Karpas-422 (cell line): ENCODE data around the gene ARHGDIA. TPM values are rescaled to one million over a fixed set of nuclear protein-coding genes. Genes with fewer than 3 reads are reported as not detected.
A peak's percentile ranks its signal among the peaks of the same experiment; 100 is the strongest.
"Not testable (repeated sequence)": the region's sequence is repeated elsewhere in the genome, so short reads cannot be mapped to it uniquely, and the experiment has no call there.

ENCODE experiments used
- DNase-seq: peaks from one replicate; pipeline ENCODE4 v3.0.0-alpha.2; 2015
- H2AFZ ChIP-seq: fragments of 200-600 bp; sonication (generic); 2 replicates; pipeline ENCODE4 v1.6.1; 2014; ENCODE audit warnings: antibody characterized with exemption, low read length, mixed read lengths
- H3K27ac ChIP-seq: fragments of 200-600 bp; sonication (generic); 2 replicates; pipeline ENCODE4 v1.5.1; 2014; ENCODE audit warnings: mild to moderate bottlenecking, low read length, moderate library complexity
- H3K27me3 ChIP-seq: fragments of 200-600 bp; sonication (generic); 2 replicates; pipeline ENCODE4 v1.6.1; 2014; ENCODE audit warnings: low read length, mixed read lengths
- H3K36me3 ChIP-seq: fragments of 200-600 bp; sonication (generic); 2 replicates; pipeline ENCODE4 v1.6.1; 2014; ENCODE audit warnings: low read length, mixed read lengths; ENCODE audit not compliant: insufficient read depth
- H3K4me1 ChIP-seq: fragments of 200-600 bp; sonication (generic); 2 replicates; pipeline ENCODE4 v1.6.1; 2014; ENCODE audit warnings: mild to moderate bottlenecking, low read length, mixed read lengths
- H3K4me2 ChIP-seq: fragments of 200-600 bp; sonication (generic); 2 replicates; pipeline ENCODE4 v1.6.1; 2014; ENCODE audit warnings: low read length, low read depth, mild to moderate bottlenecking; ENCODE audit not compliant: poor library complexity, severe bottlenecking
- H3K4me3 ChIP-seq: fragments of 200-600 bp; sonication (generic); 2 replicates; pipeline ENCODE4 v1.5.1; 2014; ENCODE audit warnings: mild to moderate bottlenecking, antibody characterized with exemption, low read length, mixed read lengths
- H3K79me2 ChIP-seq: fragments of 200-600 bp; sonication (generic); 2 replicates; pipeline ENCODE4 v1.6.1; 2014; ENCODE audit warnings: mild to moderate bottlenecking, low read length, mixed read lengths
- H3K9ac ChIP-seq: fragments of 200-600 bp; sonication (generic); 2 replicates; pipeline ENCODE4 v1.6.0; 2014; ENCODE audit warnings: low read length
- H3K9me2 ChIP-seq: fragments of 200-600 bp; sonication (generic), shearing (Covaris generic); replicated peaks from 2 replicates; pipeline ENCODE4 v1.6.0; 2014; ENCODE audit warnings: mild to moderate bottlenecking, low read length, moderate library complexity; ENCODE audit not compliant: insufficient read depth
- H3K9me3 ChIP-seq: fragments of 300-700, 200-600 bp; sonication (generic); 2 replicates; pipeline ENCODE4 v1.6.1; 2014; ENCODE audit warnings: low read length, mixed read lengths
- H4K20me1 ChIP-seq: fragments of 200-600 bp; sonication (generic); 2 replicates; pipeline ENCODE4 v1.6.1; 2014; ENCODE audit warnings: mild to moderate bottlenecking, antibody characterized with exemption, low read length, low read depth; ENCODE audit not compliant: insufficient read depth
- total RNA-seq: library from RNA; depleted of rRNA; stranded (reverse); fragments of >200 nt; shearing (Covaris generic); gene quantifications from 2 replicates; pipeline ENCODE4 v1.2.3, GENCODE V29; 2014; ENCODE audit warnings: low replicate concordance; rRNA removed

ARHGDIA gene
- 68.5 and 119 TPM in 2 replicates for total RNA-seq

DNA sequence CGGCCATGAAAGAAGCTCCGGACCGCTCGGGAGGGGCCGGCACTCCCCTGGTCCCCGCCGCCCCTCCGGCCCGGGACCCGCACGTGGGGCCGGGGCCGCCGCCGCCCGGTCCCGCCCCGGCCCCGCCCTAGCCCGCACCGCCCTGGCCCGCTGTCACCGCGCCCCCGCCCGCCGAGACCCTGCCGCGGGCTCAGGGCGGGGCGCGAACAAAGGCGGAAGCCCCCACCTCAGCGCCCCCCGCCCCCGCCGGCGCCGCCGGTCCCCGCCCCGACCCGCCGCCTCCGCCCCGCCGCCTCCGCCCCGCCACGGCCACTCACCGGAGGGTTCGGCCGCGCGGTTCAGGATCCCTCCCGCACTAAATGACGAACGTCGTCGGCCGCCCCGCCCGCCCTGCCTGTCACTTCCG lies at the start of gene ARHGDIA:
Gene ARHGDIA (minus strand): TSS at position 357 of the 406 bp plus-strand sequence. CDS start 1,407 bp downstream, outside the sequence.
- no peak for DNase-seq
- Histone ChIP-seq H4K20me1 (peaks cover 17% of the 10 kb centered on the region; the same call in 1 of the 2 replicates), H3K9me2 (no peaks in the 10 kb centered on the region), H3K27me3 (no peaks in the 10 kb centered on the region), H3K9me3 (no peaks in the 10 kb centered on the region), H3K9ac (peak within 1 kb of the TSS; percentile 100), H2AFZ (peak within 1 kb of the TSS; percentile 87; the same call in 1 of the 2 replicates), H3K36me3 (peaks cover 5% of the 10 kb centered on the region; the same call in 1 of the 2 replicates), H3K79me2 (peaks cover 26% of the 10 kb centered on the region), H3K27ac (peak within 1 kb of the TSS; percentile 92), H3K4me3 (peak within 1 kb of the TSS; percentile 100), H3K4me2 (peak within 1 kb of the TSS; percentile 99), H3K4me1 (peaks cover 59% of the 10 kb centered on the region)

DNA sequence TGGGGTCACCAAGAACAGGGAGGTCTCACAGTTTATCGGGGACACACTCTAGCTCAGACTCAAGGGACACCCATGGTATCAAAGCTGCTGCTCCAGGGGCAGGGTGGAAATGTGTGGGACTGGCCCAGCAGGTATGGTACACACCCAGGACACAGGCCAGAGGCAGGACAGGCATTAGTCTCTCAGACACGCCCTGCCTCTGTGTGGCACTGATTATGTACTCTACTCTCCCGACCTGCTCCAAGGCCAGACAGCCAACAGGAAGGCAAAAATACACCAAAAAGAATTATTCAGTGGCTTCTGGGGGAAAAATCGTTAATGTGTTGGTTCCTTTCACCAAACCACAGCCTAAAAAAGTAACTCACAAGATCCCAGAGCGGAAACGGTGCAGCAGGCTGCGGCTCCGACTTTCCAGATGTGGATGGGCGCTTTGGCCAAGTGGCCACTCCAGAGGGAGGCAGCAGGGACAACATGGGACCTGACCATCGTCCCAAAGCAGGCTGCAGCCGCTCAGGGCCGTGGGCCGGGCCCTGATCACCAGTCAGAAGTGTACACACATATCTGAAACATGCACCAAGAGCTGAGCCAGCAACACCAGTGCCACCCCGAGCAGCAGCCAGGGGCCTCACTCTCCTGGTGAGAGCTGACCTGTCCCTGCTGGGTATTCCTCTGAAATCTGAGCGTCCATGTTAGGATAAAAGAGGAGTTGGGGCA lies 47.9 kb upstream of the ARHGDIA start:
- no peak overlapping the region for H3K27ac ChIP-seq
- no peak overlapping the region for H3K4me3 ChIP-seq
- peaks cover 12% of the 10 kb centered on the region for H3K4me1 ChIP-seq
- peaks cover 17% of the 10 kb centered on the region; the same call in 1 of the 2 replicates for H4K20me1 ChIP-seq
- peaks cover 4% of the 10 kb centered on the region; the same call in 1 of the 2 replicates for H3K36me3 ChIP-seq
- no peaks in the 10 kb centered on the region for H3K27me3 ChIP-seq
- peaks cover 40% of the 10 kb centered on the region for H3K79me2 ChIP-seq
- H3K9me2 ChIP-seq: no peaks in the 10 kb centered on the region
- no peak for DNase-seq
- H3K4me2 ChIP-seq: no peak overlapping the region
- no peak overlapping the region for H2AFZ ChIP-seq
- no peaks in the 10 kb centered on the region for H3K9me3 ChIP-seq
- no peak overlapping the region for H3K9ac ChIP-seq

DNA sequence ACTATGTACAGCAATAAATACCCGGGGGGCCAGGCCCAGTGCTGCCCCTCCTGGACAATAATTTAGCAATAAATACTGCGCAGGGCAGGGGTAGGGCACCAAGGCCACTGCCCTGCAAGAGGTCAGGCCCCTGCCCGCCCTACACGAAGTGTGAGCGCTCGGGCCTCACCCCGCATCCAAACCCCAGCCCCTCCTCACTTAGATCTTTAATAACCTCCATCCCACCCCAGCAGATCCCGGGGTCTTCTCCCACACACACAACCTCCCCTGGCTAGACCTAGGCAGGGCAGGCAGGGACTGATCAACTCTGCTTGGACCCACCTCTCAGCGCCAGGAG lies 47.2 kb upstream of the ARHGDIA start:
- H2AFZ ChIP-seq, H3K9ac ChIP-seq, H3K4me3 ChIP-seq, H3K36me3 ChIP-seq, H3K9me2 ChIP-seq, DNase-seq, H3K27ac ChIP-seq, H3K27me3 ChIP-seq, H3K9me3 ChIP-seq: not testable (repeated sequence)
- peaks cover 17% of the 10 kb centered on the region; the same call in 1 of the 2 replicates for H4K20me1 ChIP-seq
- peak overlapping the region; percentile 55 for H3K4me2 ChIP-seq
- peaks cover 34% of the 10 kb centered on the region for H3K79me2 ChIP-seq
- peaks cover 12% of the 10 kb centered on the region for H3K4me1 ChIP-seq

DNA sequence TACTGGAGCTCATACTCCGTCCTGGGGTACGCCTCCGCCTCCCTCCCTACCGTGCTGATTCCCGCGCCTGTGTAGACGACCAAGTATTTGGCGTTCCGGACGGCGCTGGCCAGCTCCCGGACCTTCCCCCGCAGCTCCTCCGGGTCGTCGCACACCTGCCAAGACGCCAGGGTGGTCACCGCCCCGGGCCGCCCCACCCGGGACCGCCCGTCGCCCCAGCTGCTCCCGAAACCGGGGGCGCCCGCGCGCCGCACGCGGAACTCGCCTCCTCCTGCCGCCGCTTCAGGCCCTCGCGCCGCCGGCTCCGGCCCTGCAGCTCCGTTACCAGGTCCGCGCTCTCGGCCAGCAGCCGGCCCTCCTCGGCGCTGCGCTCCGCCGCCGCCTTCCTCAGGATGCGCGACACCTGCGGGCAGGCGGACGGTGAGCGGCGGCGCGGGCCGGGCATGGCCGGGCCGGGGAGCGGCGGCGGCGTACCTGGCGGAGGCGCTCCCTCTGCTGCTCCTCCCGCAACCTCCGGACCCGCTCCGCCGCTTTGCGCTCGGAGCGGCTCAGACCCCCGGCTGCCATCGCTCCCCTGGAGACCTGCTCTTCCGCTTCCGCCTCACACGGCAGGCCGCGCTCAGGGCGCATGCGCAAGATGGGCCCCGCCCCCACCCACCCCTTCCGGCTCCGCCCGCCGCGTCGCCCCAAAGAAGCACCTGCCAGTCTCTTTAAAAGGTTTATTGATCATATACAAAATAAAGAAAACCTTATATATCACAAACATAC lies 46.6 kb upstream of the ARHGDIA start, which contains the start of gene SIRT7:
Gene SIRT7 (minus strand): TSS at position 612 of the 768 bp plus-strand sequence. CDS start 45 bp downstream, at position 567.
- peaks cover 17% of the 10 kb centered on the region; the same call in 1 of the 2 replicates for H4K20me1 ChIP-seq
- peak within 1 kb of the TSS; percentile 83 for H3K4me3 ChIP-seq
- H2AFZ ChIP-seq: no peak within 1 kb of the TSS
- peaks cover 33% of the 10 kb centered on the region for H3K79me2 ChIP-seq
- H3K9me2 ChIP-seq: no peaks in the 10 kb centered on the region
- no peak within 1 kb of the TSS for H3K27ac ChIP-seq
- peaks cover 12% of the 10 kb centered on the region for H3K4me1 ChIP-seq
- no peaks in the 10 kb centered on the region for H3K27me3 ChIP-seq
- no peaks in the 10 kb centered on the region for H3K9me3 ChIP-seq
- peaks cover 9% of the 10 kb centered on the region; the same call in 1 of the 2 replicates for H3K36me3 ChIP-seq
- peak; percentile 94 for DNase-seq
- peak within 1 kb of the TSS; percentile 92 for H3K4me2 ChIP-seq
- H3K9ac ChIP-seq: peak within 1 kb of the TSS; percentile 81

DNA sequence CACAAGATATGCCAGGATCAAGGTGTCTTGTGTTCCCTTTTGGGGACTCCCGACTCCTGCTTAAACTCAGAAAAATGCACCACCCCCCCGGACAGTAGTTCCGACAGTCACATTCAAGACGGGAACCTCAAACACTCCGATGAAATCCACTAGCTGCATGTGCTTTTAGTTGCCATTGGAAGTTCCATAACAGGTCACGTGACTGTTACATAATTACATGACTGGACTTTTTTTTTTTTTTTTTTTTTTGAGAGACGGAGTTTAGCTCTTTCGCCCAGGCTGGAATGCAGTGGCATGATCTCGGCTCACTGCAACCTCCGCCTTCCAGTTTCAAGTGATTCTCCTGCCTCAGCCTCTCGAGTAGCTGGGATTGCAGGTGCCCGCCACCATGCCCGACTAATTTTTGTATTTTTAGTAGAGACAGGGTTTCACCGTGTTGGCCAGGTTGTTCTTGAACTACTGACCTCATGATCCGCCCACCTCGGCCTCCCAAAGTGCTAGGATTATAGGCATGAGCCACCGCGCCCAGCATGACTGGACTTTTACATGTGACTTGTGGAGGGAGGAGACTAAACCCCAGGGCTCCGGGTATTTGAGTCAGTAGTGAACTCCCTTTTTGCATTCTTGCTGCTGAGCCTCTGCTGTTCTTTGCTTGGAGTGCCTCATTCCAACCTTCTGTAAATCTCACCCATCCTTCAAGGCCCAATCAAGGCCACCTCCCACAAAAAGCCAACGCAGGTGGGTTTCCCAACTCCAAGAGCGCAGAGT lies 45.3 kb upstream of the ARHGDIA start:
- peak overlapping the region; percentile 83 for H3K4me3 ChIP-seq
- H3K27me3 ChIP-seq: no peaks in the 10 kb centered on the region
- no peak overlapping the region for H3K27ac ChIP-seq
- peaks cover 9% of the 10 kb centered on the region; the same call in 1 of the 2 replicates for H3K36me3 ChIP-seq
- H3K9me2 ChIP-seq: no peaks in the 10 kb centered on the region
- peak overlapping the region; percentile 92 for H3K4me2 ChIP-seq
- H4K20me1 ChIP-seq: peaks cover 17% of the 10 kb centered on the region; the same call in 1 of the 2 replicates
- peaks cover 27% of the 10 kb centered on the region for H3K79me2 ChIP-seq
- H3K4me1 ChIP-seq: peaks cover 14% of the 10 kb centered on the region
- H2AFZ ChIP-seq: no peak overlapping the region
- DNase-seq: no peak
- H3K9me3 ChIP-seq: no peaks in the 10 kb centered on the region
- peak overlapping the region; percentile 81 for H3K9ac ChIP-seq

DNA sequence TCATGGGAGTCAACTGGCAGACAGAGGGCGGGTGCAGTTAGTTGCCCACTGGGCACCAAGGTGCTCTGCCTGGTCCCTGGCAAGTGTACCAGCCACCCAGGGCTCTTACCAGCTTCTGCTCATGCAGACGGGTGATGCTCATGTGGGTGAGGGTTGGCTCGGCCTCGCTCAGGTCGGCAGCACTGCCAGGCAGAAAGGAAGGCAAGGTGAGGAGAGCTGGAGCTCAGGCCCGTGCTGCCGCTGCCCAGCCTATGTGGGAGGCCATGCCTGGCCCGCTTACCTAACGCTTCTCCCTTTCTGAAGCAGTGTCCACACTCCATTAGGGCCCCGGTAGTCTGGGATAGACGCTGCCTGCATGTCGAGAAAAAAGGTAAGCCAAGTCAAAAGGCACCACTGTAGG lies 44.2 kb upstream of the ARHGDIA start:
- H3K9me3 ChIP-seq: no peaks in the 10 kb centered on the region
- no peak overlapping the region for H3K9ac ChIP-seq
- no peaks in the 10 kb centered on the region for H3K27me3 ChIP-seq
- no peaks in the 10 kb centered on the region for H3K9me2 ChIP-seq
- DNase-seq: no peak
- H3K79me2 ChIP-seq: peaks cover 31% of the 10 kb centered on the region
- H3K4me3 ChIP-seq: no peak overlapping the region
- no peak overlapping the region for H3K4me2 ChIP-seq
- peaks cover 9% of the 10 kb centered on the region; the same call in 1 of the 2 replicates for H3K36me3 ChIP-seq
- no peak overlapping the region for H2AFZ ChIP-seq
- peaks cover 16% of the 10 kb centered on the region for H3K4me1 ChIP-seq
- H4K20me1 ChIP-seq: peaks cover 14% of the 10 kb centered on the region; the same call in 1 of the 2 replicates
- H3K27ac ChIP-seq: no peak overlapping the region

DNA sequence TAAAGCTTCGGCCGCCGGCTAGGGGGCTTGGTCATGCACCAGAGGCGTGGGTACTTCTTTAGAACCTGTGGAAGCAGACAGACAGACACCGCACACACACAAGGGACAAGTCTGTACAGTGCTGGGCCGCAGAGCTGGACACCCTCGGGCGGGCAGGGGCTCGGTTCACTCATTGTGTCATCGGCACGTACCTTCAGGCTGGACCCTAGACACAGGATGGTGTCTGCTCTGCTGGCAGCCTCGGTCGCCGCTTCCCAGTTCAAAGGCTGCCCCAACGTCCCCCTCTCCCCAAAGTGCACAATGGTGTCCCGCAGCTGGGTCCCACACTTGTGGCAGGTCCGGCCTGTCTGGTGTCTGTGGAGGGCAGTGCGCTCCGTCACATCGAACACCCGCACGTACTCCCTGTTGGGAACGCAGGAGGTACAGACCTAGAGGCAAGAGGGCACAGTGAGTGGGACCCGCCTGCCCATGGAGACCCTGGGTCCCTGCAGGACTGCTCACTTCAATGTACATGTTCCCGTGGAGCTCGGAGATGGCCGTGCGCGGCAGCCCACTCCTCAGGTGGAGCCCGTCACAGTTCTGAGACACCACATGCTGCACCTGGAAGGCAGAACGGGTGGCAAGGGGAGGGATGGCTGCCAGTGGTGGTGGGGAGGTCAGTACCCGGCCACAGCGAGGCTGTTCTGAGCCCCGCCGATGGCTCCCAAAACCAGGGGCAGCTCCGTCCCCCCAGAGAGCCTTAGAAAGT lies 43.1 kb upstream of the ARHGDIA start:
- no peak overlapping the region for H3K9ac ChIP-seq
- no peak overlapping the region for H2AFZ ChIP-seq
- peaks cover 23% of the 10 kb centered on the region for H3K4me1 ChIP-seq
- H3K27me3 ChIP-seq: no peaks in the 10 kb centered on the region
- H4K20me1 ChIP-seq: peaks cover 14% of the 10 kb centered on the region; the same call in 1 of the 2 replicates
- no peak overlapping the region for H3K4me2 ChIP-seq
- no peak for DNase-seq
- peaks cover 41% of the 10 kb centered on the region for H3K79me2 ChIP-seq
- peaks cover 9% of the 10 kb centered on the region; the same call in 1 of the 2 replicates for H3K36me3 ChIP-seq
- no peak overlapping the region for H3K4me3 ChIP-seq
- no peaks in the 10 kb centered on the region for H3K9me3 ChIP-seq
- no peak overlapping the region for H3K27ac ChIP-seq
- no peaks in the 10 kb centered on the region for H3K9me2 ChIP-seq
